Measurements from ENCODE around the gene PRKD1.

Gene PRKD1

GRCh38 chr14:29587761-29588470 is 339.7 kb downstream of the PRKD1 start:
- in situ Hi-C loops (cut with MboI; ENCODE audit: low sequenced_read_pairs, unreplicated experiment), result no loop called here
- TF ChIP-seq CTCF (IDR thresholded peaks at IDR 0.05; ENCODE audit: borderline replicate concordance, control extremely low read depth, extremely low read depth, insufficient read depth, missing control alignments), result no peak
- no peak for DNase-seq (ENCODE audit: low spot score)

GRCh38 chr14:29587046-29587445 is 340.6 kb downstream of the PRKD1 start:
- DNase-seq (ENCODE audit: low spot score), result no peak
- in situ Hi-C loops (cut with MboI; ENCODE audit: low sequenced_read_pairs, unreplicated experiment), result no loop called here
- TF ChIP-seq CTCF (IDR thresholded peaks at IDR 0.05; ENCODE audit: borderline replicate concordance, control extremely low read depth, extremely low read depth, insufficient read depth, missing control alignments), result no peak

GRCh38 chr14:29584992-29585391 is 342.7 kb downstream of the PRKD1 start:
- no peak for TF ChIP-seq CTCF (IDR thresholded peaks at IDR 0.05; ENCODE audit: borderline replicate concordance, control extremely low read depth, extremely low read depth, insufficient read depth, missing control alignments)
- in situ Hi-C loops (cut with MboI; ENCODE audit: low sequenced_read_pairs, unreplicated experiment), result no loop called here
- DNase-seq (ENCODE audit: low spot score), result no peak

GRCh38 chr14:29580763-29581162 is 346.9 kb downstream of the PRKD1 start:
- TF ChIP-seq CTCF (IDR thresholded peaks at IDR 0.05; ENCODE audit: borderline replicate concordance, control extremely low read depth, extremely low read depth, insufficient read depth, missing control alignments), result no peak
- in situ Hi-C loops (cut with MboI; ENCODE audit: low sequenced_read_pairs, unreplicated experiment), result no loop called here
- DNase-seq (ENCODE audit: low spot score), result no peak

- in situ Hi-C loops (cut with MboI; ENCODE audit: low sequenced_read_pairs, unreplicated experiment), result no loop called here
- no peak for DNase-seq (ENCODE audit: low spot score)
- no peak for TF ChIP-seq CTCF (IDR thresholded peaks at IDR 0.05; ENCODE audit: borderline replicate concordance, control extremely low read depth, extremely low read depth, insufficient read depth, missing control alignments)
Observed at GRCh38 chr14:29579838-29580237, 347.8 kb downstream of the PRKD1 start.

- in situ Hi-C loops (cut with MboI; ENCODE audit: low sequenced_read_pairs, unreplicated experiment), result no loop called here
- no peak for DNase-seq (ENCODE audit: low spot score)
- TF ChIP-seq CTCF (IDR thresholded peaks at IDR 0.05; ENCODE audit: borderline replicate concordance, control extremely low read depth, extremely low read depth, insufficient read depth, missing control alignments), result no peak
Observed at GRCh38 chr14:29576927-29577326, 350.7 kb downstream of the PRKD1 start.

All from GM13976 (cell line).